HepG2 (cell line): ENCODE measurements around the gene SNRPN.

Experiments
- ATF1 ChIP-seq: IDR thresholded peaks from 2 replicates; pipeline ENCODE4 v1.6.1; 2016; ENCODE audit warnings: mild to moderate bottlenecking, control low read depth
- CTCF ChIP-seq: sonication (generic); formaldehyde crosslinking; IDR thresholded peaks from 2 replicates; pipeline ENCODE4 v1.5.0; 2020; ENCODE audit warnings: mild to moderate bottlenecking, missing genetic modification reagents, moderate library complexity
- ETV6 ChIP-seq: sonication (generic); formaldehyde crosslinking; conservative IDR thresholded peaks from 2 replicates; pipeline ENCODE4 v1.4.0; 2020; ENCODE audit warnings: missing genetic modification reagents
- FOXM1 ChIP-seq: sonication (generic); formaldehyde crosslinking; IDR thresholded peaks from 2 replicates; pipeline ENCODE4 v1.5.0; 2020; ENCODE audit warnings: missing genetic modification reagents
- MAX ChIP-seq: IDR thresholded peaks from 2 replicates; pipeline ENCODE4 v1.6.1; 2012; ENCODE audit warnings: inconsistent platforms
- MAZ ChIP-seq, 2 experiments: sonication (generic) in 1 of 2; formaldehyde crosslinking in 1 of 2; IDR thresholded peaks; 2 replicates each; pipeline versions ENCODE4 v1.5.0 to v1.6.1; 2012 to 2020; ENCODE audit warnings: low read depth in 2 of 2, mild to moderate bottlenecking in 2 of 2, borderline replicate concordance in 1 of 2, improper control_type of control experiment in 1 of 2, low read length in 1 of 2, missing genetic modification reagents in 1 of 2, moderate library complexity in 1 of 2
- TBP ChIP-seq: sonication (generic); formaldehyde crosslinking; IDR thresholded peaks from 2 replicates; pipeline ENCODE4 v1.5.0; 2020; ENCODE audit warnings: missing genetic modification reagents
- TCF7L2 ChIP-seq: IDR thresholded peaks from 2 replicates; pipeline ENCODE4 v1.6.1; 2011; ENCODE audit warnings: mild to moderate bottlenecking, low read depth, low read length, moderate library complexity
- ZNF878 ChIP-seq: sonication (generic); formaldehyde crosslinking; IDR thresholded peaks from 2 replicates; pipeline ENCODE4 v1.8.1; 2023; ENCODE audit warnings: mild to moderate bottlenecking, missing genetic modification reagents, moderate library complexity

GRCh38 chr15:24924153-24924552 lies 30.6 kb upstream of the SNRPN start:
- TF ChIP-seq TBP (CRISPR knock-in tag) (no peak), MAZ (IDR thresholded peaks at IDR 0.05; ENCODE audit: borderline replicate concordance, low read depth, low read length) (no peak), MAZ (CRISPR knock-in tag; IDR thresholded peaks at IDR 0.05; ENCODE audit: low read depth) (no peak), TCF7L2 (no peak), ETV6 (no peak), ZNF878 (no peak), FOXM1 (no peak), MAX (no peak), ATF1 (CRISPR knock-in tag) (no peak), CTCF (no peak)
